Measurements from ENCODE around the gene RNF38.
"Not testable (repeated sequence)": the region's sequence is repeated elsewhere in the genome, so short reads cannot be mapped to it uniquely, and the experiment has no call there.

Gene RNF38

GRCh38 chr9:36328798-36329411 lies 71.2 kb downstream of the RNF38 start:
- peak; percentile 53 for DNase-seq

GRCh38 chr9:36325081-36325828 lies 74.8 kb downstream of the RNF38 start:
- no peak for DNase-seq

- DNase-seq = no peak
Measured at GRCh38 chr9:36323926-36324325, 76.1 kb downstream of the RNF38 start.

- no peak for DNase-seq
Measured at GRCh38 chr9:36322462-36322861, 77.6 kb downstream of the RNF38 start.

- not testable (repeated sequence) for DNase-seq
Measured at GRCh38 chr9:36321903-36322302, 78.2 kb downstream of the RNF38 start.

GRCh38 chr9:36320466-36320865 lies 79.6 kb downstream of the RNF38 start:
- no peak for DNase-seq

GRCh38 chr9:36319806-36320205 lies 80.3 kb downstream of the RNF38 start:
- DNase-seq = no peak

GRCh38 chr9:36319183-36319582 lies 80.9 kb downstream of the RNF38 start:
- no peak for DNase-seq

GRCh38 chr9:36318212-36318802 lies 81.8 kb downstream of the RNF38 start:
- no peak for DNase-seq

GRCh38 chr9:36317766-36318165 lies 82.3 kb downstream of the RNF38 start:
- DNase-seq = peak; percentile 88

GRCh38 chr9:36316611-36317317 lies 83.3 kb downstream of the RNF38 start:
- DNase-seq = no peak

GRCh38 chr9:36316049-36316448 lies 84.0 kb downstream of the RNF38 start:
- DNase-seq = no peak

GRCh38 chr9:36315283-36315682 lies 84.8 kb downstream of the RNF38 start:
- DNase-seq = no peak

GRCh38 chr9:36314740-36315139 lies 85.3 kb downstream of the RNF38 start:
- DNase-seq = no peak

- DNase-seq = peak; percentile 68
Measured at GRCh38 chr9:36306471-36307306, 93.4 kb downstream of the RNF38 start.

GRCh38 chr9:36304366-36304765 lies 95.7 kb downstream of the RNF38 start:
- DNase-seq = not testable (repeated sequence)

GRCh38 chr9:36301227-36301626 lies 98.8 kb downstream of the RNF38 start:
- DNase-seq = no peak

- DNase-seq = no peak
Measured at GRCh38 chr9:36298566-36298965, 101.5 kb downstream of the RNF38 start.

GRCh38 chr9:36297798-36298197 lies 102.3 kb downstream of the RNF38 start:
- DNase-seq = no peak

GRCh38 chr9:36294996-36295395 lies 105.1 kb downstream of the RNF38 start:
- DNase-seq = not testable (repeated sequence)

- no peak for DNase-seq
Measured at GRCh38 chr9:36293918-36294317, 106.2 kb downstream of the RNF38 start.

- DNase-seq = no peak
Measured at GRCh38 chr9:36293171-36293570, 106.9 kb downstream of the RNF38 start.

- no peak for DNase-seq
Measured at GRCh38 chr9:36292641-36293040, 107.4 kb downstream of the RNF38 start.

Measured in NCI-H2029 (cell line).